Measurements from ENCODE around the gene MPL. TPM values are rescaled to one million over a fixed set of nuclear protein-coding genes. Genes with fewer than 3 reads are reported as not detected.

The MPL gene
- total and polyA plus RNA-seq, 4 donors = 0.03 to 1.0 TPM; not detected in 2

DNA sequence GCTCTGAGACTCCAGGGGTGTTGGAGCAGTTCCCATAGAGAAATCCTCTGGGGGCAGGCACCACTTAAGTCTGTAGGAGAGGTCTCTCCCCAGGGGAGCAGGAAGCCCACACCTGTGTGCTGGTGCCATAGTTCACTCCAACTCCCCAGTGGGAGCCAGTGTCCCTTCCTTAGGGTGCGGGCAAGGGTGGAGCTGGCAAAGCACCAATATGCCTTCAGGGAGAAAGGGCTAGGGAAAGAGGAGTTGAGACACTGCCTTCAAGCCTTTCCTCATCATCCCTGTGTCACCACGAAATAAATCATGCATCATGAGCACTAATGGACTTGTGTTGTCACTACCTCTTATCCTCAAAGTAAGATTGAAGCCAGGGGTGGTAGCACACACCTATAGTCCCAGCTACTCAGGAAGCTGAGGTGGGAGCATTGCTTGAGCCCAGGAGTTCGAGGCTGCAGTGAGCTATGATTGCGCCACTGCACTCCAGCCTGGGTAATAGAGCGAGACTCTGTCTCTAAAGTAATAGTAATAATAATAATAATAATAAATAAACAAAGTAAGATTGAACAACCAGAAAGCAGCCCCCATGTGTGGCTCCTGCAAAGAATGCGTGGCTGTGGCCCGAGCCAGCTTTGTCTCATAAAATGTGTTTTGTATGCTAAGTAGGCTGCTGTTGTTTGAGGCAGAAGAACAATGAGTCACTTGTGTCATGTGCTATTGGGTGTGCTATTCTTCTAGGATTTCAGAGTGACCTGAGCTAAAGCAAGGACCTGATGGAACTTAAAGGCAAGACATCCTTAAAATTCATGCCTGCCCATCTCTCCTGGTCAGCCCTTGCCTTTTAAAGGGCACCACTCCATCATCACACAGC lies 43.5 kb upstream of the MPL start:
- no peak for DNase-seq (ENCODE audit: low spot score)
- Histone ChIP-seq H3K27me3 (ENCODE audit: control insufficient read depth in 4 of 4, insufficient read depth in 4 of 4, low read length in 3 of 4) (no peaks in the 10 kb centered on the region), H3K36me3 (ENCODE audit: control insufficient read depth in 4 of 4, insufficient read depth in 3 of 4, low read depth in 1 of 4, low read length in 3 of 4) (no peaks in the 10 kb centered on the region), H3K27ac (ENCODE audit: low read depth in 1 of 2, low read length in 2 of 2) (no peak overlapping the region), H3K9ac (ENCODE audit: low read depth in 1 of 2, low read length in 2 of 2) (no peak overlapping the region), H3K9me3 (ENCODE audit: control insufficient read depth in 4 of 4, low read length in 3 of 4) (no peaks in the 10 kb centered on the region), H3K4me3 (ENCODE audit: low read depth in 1 of 3, low read length in 3 of 3) (no peak overlapping the region), H3K4me1 (ENCODE audit: control insufficient read depth in 4 of 4, insufficient read depth in 4 of 4, low read length in 3 of 4) (peaks cover 0 to 18% (median 6%) of the 10 kb centered on the region in 4 donors)
- 91% methylated on average over 7 of the region's 7 CpGs for WGBS
- TF ChIP-seq TAF1 (conservative IDR thresholded peaks at IDR 0.05) (no peak), RAD21 (IDR thresholded peaks at IDR 0.05) (no peak), GABPA (IDR thresholded peaks at IDR 0.05 in 1 of 2, conservative IDR thresholded peaks at IDR 0.05 in 1 of 2) (no peak), HNF4G (IDR thresholded peaks at IDR 0.05) (no peak), RXRA (IDR thresholded peaks at IDR 0.05) (no peak)
- TF ChIP-seq, protein P1, sequence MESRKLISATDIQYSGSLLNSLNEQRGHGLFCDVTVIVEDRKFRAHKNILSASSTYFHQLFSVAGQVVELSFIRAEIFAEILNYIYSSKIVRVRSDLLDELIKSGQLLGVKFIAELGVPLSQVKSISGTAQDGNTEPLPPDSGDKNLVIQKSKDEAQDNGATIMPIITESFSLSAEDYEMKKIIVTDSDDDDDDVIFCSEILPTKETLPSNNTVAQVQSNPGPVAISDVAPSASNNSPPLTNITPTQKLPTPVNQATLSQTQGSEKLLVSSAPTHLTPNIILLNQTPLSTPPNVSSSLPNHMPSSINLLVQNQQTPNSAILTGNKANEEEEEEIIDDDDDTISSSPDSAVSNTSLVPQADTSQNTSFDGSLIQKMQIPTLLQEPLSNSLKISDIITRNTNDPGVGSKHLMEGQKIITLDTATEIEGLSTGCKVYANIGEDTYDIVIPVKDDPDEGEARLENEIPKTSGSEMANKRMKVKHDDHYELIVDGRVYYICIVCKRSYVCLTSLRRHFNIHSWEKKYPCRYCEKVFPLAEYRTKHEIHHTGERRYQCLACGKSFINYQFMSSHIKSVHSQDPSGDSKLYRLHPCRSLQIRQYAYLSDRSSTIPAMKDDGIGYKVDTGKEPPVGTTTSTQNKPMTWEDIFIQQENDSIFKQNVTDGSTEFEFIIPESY (IDR thresholded peaks at IDR 0.05) = no peak
- TF ChIP-seq, protein P2, sequence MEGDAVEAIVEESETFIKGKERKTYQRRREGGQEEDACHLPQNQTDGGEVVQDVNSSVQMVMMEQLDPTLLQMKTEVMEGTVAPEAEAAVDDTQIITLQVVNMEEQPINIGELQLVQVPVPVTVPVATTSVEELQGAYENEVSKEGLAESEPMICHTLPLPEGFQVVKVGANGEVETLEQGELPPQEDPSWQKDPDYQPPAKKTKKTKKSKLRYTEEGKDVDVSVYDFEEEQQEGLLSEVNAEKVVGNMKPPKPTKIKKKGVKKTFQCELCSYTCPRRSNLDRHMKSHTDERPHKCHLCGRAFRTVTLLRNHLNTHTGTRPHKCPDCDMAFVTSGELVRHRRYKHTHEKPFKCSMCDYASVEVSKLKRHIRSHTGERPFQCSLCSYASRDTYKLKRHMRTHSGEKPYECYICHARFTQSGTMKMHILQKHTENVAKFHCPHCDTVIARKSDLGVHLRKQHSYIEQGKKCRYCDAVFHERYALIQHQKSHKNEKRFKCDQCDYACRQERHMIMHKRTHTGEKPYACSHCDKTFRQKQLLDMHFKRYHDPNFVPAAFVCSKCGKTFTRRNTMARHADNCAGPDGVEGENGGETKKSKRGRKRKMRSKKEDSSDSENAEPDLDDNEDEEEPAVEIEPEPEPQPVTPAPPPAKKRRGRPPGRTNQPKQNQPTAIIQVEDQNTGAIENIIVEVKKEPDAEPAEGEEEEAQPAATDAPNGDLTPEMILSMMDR (IDR thresholded peaks at IDR 0.05; ENCODE audit: low read depth, low read length, missing input control) = no peak
- TF ChIP-seq, protein P3, sequence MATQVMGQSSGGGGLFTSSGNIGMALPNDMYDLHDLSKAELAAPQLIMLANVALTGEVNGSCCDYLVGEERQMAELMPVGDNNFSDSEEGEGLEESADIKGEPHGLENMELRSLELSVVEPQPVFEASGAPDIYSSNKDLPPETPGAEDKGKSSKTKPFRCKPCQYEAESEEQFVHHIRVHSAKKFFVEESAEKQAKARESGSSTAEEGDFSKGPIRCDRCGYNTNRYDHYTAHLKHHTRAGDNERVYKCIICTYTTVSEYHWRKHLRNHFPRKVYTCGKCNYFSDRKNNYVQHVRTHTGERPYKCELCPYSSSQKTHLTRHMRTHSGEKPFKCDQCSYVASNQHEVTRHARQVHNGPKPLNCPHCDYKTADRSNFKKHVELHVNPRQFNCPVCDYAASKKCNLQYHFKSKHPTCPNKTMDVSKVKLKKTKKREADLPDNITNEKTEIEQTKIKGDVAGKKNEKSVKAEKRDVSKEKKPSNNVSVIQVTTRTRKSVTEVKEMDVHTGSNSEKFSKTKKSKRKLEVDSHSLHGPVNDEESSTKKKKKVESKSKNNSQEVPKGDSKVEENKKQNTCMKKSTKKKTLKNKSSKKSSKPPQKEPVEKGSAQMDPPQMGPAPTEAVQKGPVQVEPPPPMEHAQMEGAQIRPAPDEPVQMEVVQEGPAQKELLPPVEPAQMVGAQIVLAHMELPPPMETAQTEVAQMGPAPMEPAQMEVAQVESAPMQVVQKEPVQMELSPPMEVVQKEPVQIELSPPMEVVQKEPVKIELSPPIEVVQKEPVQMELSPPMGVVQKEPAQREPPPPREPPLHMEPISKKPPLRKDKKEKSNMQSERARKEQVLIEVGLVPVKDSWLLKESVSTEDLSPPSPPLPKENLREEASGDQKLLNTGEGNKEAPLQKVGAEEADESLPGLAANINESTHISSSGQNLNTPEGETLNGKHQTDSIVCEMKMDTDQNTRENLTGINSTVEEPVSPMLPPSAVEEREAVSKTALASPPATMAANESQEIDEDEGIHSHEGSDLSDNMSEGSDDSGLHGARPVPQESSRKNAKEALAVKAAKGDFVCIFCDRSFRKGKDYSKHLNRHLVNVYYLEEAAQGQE (IDR thresholded peaks at IDR 0.05) = no peak
- TF ChIP-seq, protein P4, sequence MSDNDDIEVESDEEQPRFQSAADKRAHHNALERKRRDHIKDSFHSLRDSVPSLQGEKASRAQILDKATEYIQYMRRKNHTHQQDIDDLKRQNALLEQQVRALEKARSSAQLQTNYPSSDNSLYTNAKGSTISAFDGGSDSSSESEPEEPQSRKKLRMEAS (IDR thresholded peaks at IDR 0.05) = no peak

DNA sequence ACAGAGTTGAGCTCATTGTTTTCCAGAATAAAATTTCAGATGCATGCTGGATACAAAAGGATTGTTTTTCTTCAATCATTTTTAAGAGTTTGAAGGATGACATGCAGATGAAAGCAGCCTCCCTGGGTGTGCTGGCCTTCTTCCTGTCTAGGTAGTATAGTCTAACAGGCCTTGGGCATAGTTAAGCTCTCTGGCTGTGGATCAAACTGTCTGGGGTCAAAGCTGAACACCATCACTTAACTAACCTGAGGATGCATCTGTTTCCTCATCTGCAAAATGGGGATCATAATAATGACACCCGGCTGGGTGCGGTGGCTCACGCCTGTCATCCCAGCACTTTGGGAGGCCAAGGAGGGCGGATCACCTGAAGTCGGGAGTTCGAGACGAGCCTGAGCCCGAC lies 42.9 kb upstream of the MPL start:
- Histone ChIP-seq H3K9me3 (ENCODE audit: control insufficient read depth in 4 of 4, low read length in 3 of 4) (no peaks in the 10 kb centered on the region), H3K27me3 (ENCODE audit: control insufficient read depth in 4 of 4, insufficient read depth in 4 of 4, low read length in 3 of 4) (no peaks in the 10 kb centered on the region), H3K36me3 (ENCODE audit: control insufficient read depth in 4 of 4, insufficient read depth in 3 of 4, low read depth in 1 of 4, low read length in 3 of 4) (no peaks in the 10 kb centered on the region), H3K4me3 (ENCODE audit: low read depth in 1 of 3, low read length in 3 of 3) (no peak overlapping the region), H3K9ac (ENCODE audit: low read depth in 1 of 2, low read length in 2 of 2) (no peak overlapping the region), H3K4me1 (ENCODE audit: control insufficient read depth in 4 of 4, insufficient read depth in 4 of 4, low read length in 3 of 4) (peaks cover 0 to 18% (median 6%) of the 10 kb centered on the region in 4 donors), H3K27ac (ENCODE audit: low read depth in 1 of 2, low read length in 2 of 2) (peak overlapping the region in 1 of 2 donors; percentile 74)
- 93% methylated on average over 8 of the region's 8 CpGs for WGBS
- TF ChIP-seq YY1 (IDR thresholded peaks at IDR 0.05) = no peak
- no peak for TF ChIP-seq JUND (IDR thresholded peaks at IDR 0.05)
- TF ChIP-seq HNF4A (conservative IDR thresholded peaks at IDR 0.05) = no peak
- TF ChIP-seq, protein P5, sequence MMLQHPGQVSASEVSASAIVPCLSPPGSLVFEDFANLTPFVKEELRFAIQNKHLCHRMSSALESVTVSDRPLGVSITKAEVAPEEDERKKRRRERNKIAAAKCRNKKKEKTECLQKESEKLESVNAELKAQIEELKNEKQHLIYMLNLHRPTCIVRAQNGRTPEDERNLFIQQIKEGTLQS (IDR thresholded peaks at IDR 0.05) = no peak
- no peak for TF ChIP-seq EGR1 (IDR thresholded peaks at IDR 0.05; ENCODE audit: low read depth in 2 of 2)
- TF ChIP-seq, protein P4 (IDR thresholded peaks at IDR 0.05) = no peak
- DNase-seq (ENCODE audit: low spot score) = no peak
